ENCODE measurements around the gene RSPRY1.

- TF ChIP-seq EZH2phosphoT487 (IDR thresholded peaks at IDR 0.05; ENCODE audit: low read length) (no peak), CTCF (IDR thresholded peaks at IDR 0.05; ENCODE audit: low read length) (no peak)
Measured at GRCh38 chr16:57178196-57178595, 7.9 kb upstream of the RSPRY1 start.

Data from MM.1S (cell line).